COR-L47 (cell line): Measurements from ENCODE around the gene NPIPA7.
"Not testable (repeated sequence)": the region's sequence is repeated elsewhere in the genome, so short reads cannot be mapped to it uniquely, and the experiment has no call there.

Experiments
- DNase-seq: peaks from one replicate; lab custom pipeline; 2025; lab: John Stamatoyannopoulos, UW

Gene NPIPA7

GRCh38 chr16:16417914-16418544, 39.1 kb downstream of the NPIPA7 start:
- not testable (repeated sequence) for DNase-seq

GRCh38 chr16:16420515-16420914, 41.6 kb downstream of the NPIPA7 start:
- not testable (repeated sequence) for DNase-seq

GRCh38 chr16:16425146-16425545, 46.2 kb downstream of the NPIPA7 start:
- DNase-seq: not testable (repeated sequence)

GRCh38 chr16:16431135-16431534, 52.2 kb downstream of the NPIPA7 start:
- not testable (repeated sequence) for DNase-seq

- not testable (repeated sequence) for DNase-seq
Measured at GRCh38 chr16:16434711-16435110, 55.8 kb downstream of the NPIPA7 start.

GRCh38 chr16:16441401-16441800, 62.5 kb downstream of the NPIPA7 start:
- DNase-seq: not testable (repeated sequence)
